Adipocyte (in vitro differentiated cells): ENCODE results near the gene LGR4.
A peak's percentile ranks its signal among the peaks of the same experiment; 100 is the strongest.
"Not testable (repeated sequence)": the region's sequence is repeated elsewhere in the genome, so short reads cannot be mapped to it uniquely, and the experiment has no call there.

Experiments
- DNase-seq: peaks from one replicate; pipeline ENCODE4 v3.0.0-alpha.2; 2015; ENCODE audit warnings: low read depth
- H3K27me3 ChIP-seq: replicated peaks from 2 replicates; pipeline ENCODE4 v1.7.0; 2013; ENCODE audit warnings: mild to moderate bottlenecking, low read length, moderate library complexity; ENCODE audit not compliant: control insufficient read depth, insufficient read depth
- H3K36me3 ChIP-seq: 2 replicates; pipeline ENCODE4 v1.7.0; 2013; ENCODE audit warnings: low read length, mild to moderate bottlenecking, moderate library complexity; ENCODE audit not compliant: control insufficient read depth, insufficient read depth, severe bottlenecking
- H3K4me1 ChIP-seq: 2 replicates; pipeline ENCODE4 v1.7.0; 2013; ENCODE audit warnings: mild to moderate bottlenecking, low read length, moderate library complexity; ENCODE audit not compliant: control insufficient read depth, insufficient read depth
- H3K4me3 ChIP-seq: 2 replicates; pipeline ENCODE4 v1.7.0; 2013; ENCODE audit warnings: mild to moderate bottlenecking, low read length, moderate library complexity
- H3K9ac ChIP-seq: 2 replicates; pipeline ENCODE4 v1.7.0; 2013; ENCODE audit warnings: mild to moderate bottlenecking, low read length, moderate library complexity
- H3K9me3 ChIP-seq: 2 replicates; pipeline ENCODE4 v1.7.0; 2013; ENCODE audit warnings: mild to moderate bottlenecking, low read length, moderate library complexity; ENCODE audit not compliant: control insufficient read depth

Gene LGR4

DNA sequence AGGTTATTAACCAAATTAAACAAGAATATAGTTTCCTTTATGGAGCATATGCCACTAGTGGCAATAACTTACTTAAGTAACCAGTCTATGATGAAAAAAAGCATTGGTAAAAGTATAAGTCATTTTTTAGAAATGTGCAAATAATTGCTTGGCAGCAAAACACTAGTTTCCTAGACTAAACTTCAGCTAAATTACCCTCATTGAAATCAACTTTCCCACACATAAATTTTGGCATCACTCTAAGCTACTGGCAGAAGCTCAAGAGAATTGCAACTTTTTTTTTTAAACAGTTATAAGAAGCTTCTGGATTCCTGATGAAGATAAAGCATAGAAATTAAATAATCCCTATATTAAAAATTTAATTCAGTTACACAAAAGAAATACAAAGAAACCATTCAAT, 122.1 kb downstream of the LGR4 start:
- no peaks in the 10 kb centered on the region for H3K27me3 ChIP-seq
- no peak for DNase-seq
- H3K4me1 ChIP-seq, result peaks cover 31% of the 10 kb centered on the region
- peak overlapping the region; percentile 34 for H3K9ac ChIP-seq
- no peaks in the 10 kb centered on the region for H3K9me3 ChIP-seq
- no peaks in the 10 kb centered on the region for H3K36me3 ChIP-seq
- no peak overlapping the region for H3K4me3 ChIP-seq

DNA sequence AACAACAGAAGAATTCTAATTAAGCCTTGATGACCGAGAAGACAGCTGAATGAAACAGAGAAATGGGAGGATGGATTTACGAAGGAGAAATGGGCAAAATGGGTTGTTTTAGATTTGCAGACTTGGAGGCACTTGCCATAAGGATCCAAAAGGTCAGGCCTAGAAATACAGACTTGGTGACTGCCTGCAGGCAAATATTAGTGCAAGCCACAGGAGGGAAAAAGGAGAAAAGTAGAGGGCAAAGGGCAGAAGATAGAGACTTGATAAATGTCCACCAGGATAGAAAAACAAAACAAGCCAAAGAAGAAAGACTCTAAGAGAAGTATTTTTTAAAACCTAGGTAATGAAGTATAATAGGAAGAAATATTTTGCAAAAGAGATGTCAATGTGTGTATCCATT, 122.7 kb downstream of the LGR4 start:
- Histone ChIP-seq H3K27me3 (no peaks in the 10 kb centered on the region), H3K9me3 (no peaks in the 10 kb centered on the region), H3K9ac (peak overlapping the region; percentile 34), H3K4me1 (peaks cover 29% of the 10 kb centered on the region), H3K4me3 (no peak overlapping the region), H3K36me3 (no peaks in the 10 kb centered on the region)
- no peak for DNase-seq

DNA sequence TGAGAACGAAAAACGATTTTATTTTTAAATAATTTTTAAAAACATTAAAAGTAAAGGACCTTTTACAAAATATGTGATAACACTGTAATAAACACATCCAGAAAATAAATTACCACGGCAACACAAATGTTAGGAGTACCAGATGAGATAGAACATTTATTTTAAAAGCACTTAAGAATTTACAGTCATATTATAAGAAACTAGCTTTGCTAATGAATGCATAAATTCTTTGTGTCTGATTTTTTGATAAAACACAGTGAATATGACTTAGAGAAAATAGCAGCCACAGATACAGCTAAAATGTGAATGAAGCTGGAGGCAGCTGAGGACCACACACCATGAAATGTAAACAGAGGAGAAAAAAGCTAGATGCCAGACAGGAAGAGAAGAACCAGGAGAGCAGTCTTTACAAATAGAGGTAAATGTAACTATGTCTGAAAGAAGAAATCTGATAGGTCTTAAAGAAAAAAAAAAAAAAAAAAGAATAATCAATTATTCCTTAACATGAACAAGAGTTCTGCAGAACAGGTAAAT, 124.2 kb downstream of the LGR4 start:
- Histone ChIP-seq H3K9ac (no peak overlapping the region), H3K9me3 (no peaks in the 10 kb centered on the region), H3K27me3 (no peaks in the 10 kb centered on the region), H3K4me3 (no peak overlapping the region), H3K36me3 (no peaks in the 10 kb centered on the region), H3K4me1 (peaks cover 18% of the 10 kb centered on the region)
- no peak for DNase-seq

GRCh38 chr11:27347359-27348339, 124.9 kb downstream of the LGR4 start:
- H3K4me3 ChIP-seq, result no peak overlapping the region
- no peak overlapping the region for H3K9ac ChIP-seq
- no peak for DNase-seq

GRCh38 chr11:27339941-27340340, 132.6 kb downstream of the LGR4 start:
- no peak overlapping the region for H3K4me3 ChIP-seq
- no peaks in the 10 kb centered on the region for H3K36me3 ChIP-seq
- no peaks in the 10 kb centered on the region for H3K27me3 ChIP-seq
- no peak for DNase-seq
- no peaks in the 10 kb centered on the region for H3K9me3 ChIP-seq
- no peak overlapping the region for H3K9ac ChIP-seq
- H3K4me1 ChIP-seq, result peaks cover 3% of the 10 kb centered on the region

More at GRCh38 chr11:27347359-27348339, 124.9 kb downstream of the LGR4 start:
- Histone ChIP-seq H3K4me1 (peaks cover 19% of the 10 kb centered on the region), H3K36me3 (no peaks in the 10 kb centered on the region), H3K27me3 (no peaks in the 10 kb centered on the region), H3K9me3 (no peaks in the 10 kb centered on the region)

DNA sequence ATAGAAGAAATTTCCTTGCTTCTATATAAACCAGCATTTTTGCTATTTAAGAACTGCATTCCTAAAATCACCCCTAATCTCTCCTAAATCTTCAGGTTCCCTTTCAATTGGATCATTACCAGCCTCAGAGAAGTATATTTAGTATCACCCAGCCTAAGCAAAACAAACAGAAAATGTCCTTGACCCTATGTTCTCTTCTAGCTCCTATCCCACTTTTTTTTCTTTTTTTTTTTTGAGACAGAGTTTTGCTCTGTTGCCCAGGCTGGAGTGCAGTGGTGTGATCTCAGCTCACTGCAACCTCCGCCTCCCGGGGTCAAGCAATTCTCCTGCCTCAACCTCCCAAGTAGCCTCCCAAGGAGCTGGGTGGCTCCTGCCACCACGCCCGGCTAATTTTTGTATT, 137.8 kb downstream of the LGR4 start:
- H3K4me1 ChIP-seq, DNase-seq, H3K36me3 ChIP-seq, H3K9ac ChIP-seq, H3K4me3 ChIP-seq, H3K27me3 ChIP-seq, H3K9me3 ChIP-seq: not testable (repeated sequence)

- Histone ChIP-seq H3K9ac (no peak overlapping the region), H3K4me3 (no peak overlapping the region), H3K36me3 (no peaks in the 10 kb centered on the region), H3K9me3 (no peaks in the 10 kb centered on the region), H3K27me3 (no peaks in the 10 kb centered on the region), H3K4me1 (no peaks in the 10 kb centered on the region)
- peak; percentile 36 for DNase-seq
Observed at GRCh38 chr11:27331981-27332380, 140.6 kb downstream of the LGR4 start.

GRCh38 chr11:27330633-27331270, 141.8 kb downstream of the LGR4 start:
- DNase-seq, result no peak
- H3K9me3 ChIP-seq, result no peaks in the 10 kb centered on the region

DNA sequence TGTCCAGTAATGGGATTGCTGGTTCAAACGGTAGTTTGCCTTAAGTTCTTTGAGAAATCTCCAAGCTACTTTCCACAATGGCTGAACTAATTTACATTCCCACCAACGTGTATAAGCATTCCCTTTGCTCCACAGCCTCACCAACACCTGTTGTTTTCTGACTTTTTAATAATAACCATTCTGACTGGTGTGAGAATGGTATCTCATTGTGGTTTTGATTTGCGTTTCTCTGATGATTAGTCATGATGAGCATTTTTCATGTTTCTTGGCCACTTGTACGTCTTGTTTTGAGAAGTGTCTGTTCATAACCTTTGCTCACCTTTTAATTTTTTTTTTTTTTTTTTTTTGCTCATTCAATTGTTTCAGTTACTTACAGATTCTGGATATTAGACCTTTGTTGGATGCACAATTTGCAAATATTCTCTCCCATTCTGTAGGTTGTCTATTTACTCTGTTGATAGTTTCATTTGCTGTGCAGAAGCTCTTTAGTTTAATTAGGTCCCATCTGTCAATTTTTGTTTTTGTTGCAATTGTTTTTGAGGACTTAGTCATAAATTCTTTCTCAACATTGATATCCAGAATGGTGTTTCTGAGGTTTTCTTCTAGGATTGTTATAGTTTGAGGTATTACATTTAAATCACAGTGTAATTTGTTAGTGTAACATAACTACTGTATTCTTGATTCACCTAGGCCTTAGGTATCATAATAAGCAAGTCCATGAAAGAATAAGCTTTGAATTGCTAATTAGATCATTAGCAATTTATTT, 142.5 kb downstream of the LGR4 start:
- no peak overlapping the region for H3K9ac ChIP-seq
- H3K9me3 ChIP-seq, result no peaks in the 10 kb centered on the region
- H3K27me3 ChIP-seq, result no peaks in the 10 kb centered on the region
- no peaks in the 10 kb centered on the region for H3K36me3 ChIP-seq
- no peak overlapping the region for H3K4me3 ChIP-seq
- no peak for DNase-seq
- H3K4me1 ChIP-seq, result no peaks in the 10 kb centered on the region

More at GRCh38 chr11:27330633-27331270, 141.8 kb downstream of the LGR4 start:
- Histone ChIP-seq H3K9ac (no peak overlapping the region), H3K4me1 (no peaks in the 10 kb centered on the region), H3K4me3 (no peak overlapping the region), H3K27me3 (no peaks in the 10 kb centered on the region), H3K36me3 (no peaks in the 10 kb centered on the region)

- H3K4me3 ChIP-seq, result no peak overlapping the region
- no peak for DNase-seq
- no peaks in the 10 kb centered on the region for H3K36me3 ChIP-seq
Observed at GRCh38 chr11:27328614-27329013, 144.0 kb downstream of the LGR4 start.

DNA sequence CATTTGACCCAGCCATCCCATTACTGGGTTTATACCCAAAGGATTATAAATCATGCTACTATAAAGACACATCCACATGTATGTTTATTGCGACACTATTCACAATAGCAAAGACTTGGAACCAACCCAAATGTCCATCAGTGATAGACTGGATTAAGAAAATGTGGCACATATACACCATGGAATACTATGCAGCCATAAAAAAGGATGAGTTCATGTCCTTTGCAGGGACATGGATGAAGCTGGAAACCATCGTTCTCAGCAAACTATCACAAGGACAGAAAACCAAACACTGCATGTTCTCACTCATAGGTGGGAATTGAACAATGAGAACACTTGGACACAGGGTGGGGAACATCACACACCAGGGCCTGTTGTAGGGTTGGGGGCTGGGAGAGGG, 145.5 kb downstream of the LGR4 start:
- not testable (repeated sequence) for H3K27me3 ChIP-seq, H3K4me1 ChIP-seq, DNase-seq

More at GRCh38 chr11:27328614-27329013, 144.0 kb downstream of the LGR4 start:
- Histone ChIP-seq H3K9me3 (no peaks in the 10 kb centered on the region), H3K9ac (no peak overlapping the region), H3K27me3 (no peaks in the 10 kb centered on the region), H3K4me1 (no peaks in the 10 kb centered on the region)

More for the DNA sequence above, 145.5 kb downstream of the LGR4 start:
- H3K9ac ChIP-seq, H3K36me3 ChIP-seq, H3K4me3 ChIP-seq, H3K9me3 ChIP-seq: not testable (repeated sequence)
